CD4-positive, alpha-beta T cell treated with Interleukin-21 for 1 hour (primary cell): ENCODE measurements around the gene MS4A4A.

Experiments used
- DNase-seq: peaks from one replicate; pipeline ENCODE4 v3.0.0-alpha.2; 2020

Gene MS4A4A

DNA sequence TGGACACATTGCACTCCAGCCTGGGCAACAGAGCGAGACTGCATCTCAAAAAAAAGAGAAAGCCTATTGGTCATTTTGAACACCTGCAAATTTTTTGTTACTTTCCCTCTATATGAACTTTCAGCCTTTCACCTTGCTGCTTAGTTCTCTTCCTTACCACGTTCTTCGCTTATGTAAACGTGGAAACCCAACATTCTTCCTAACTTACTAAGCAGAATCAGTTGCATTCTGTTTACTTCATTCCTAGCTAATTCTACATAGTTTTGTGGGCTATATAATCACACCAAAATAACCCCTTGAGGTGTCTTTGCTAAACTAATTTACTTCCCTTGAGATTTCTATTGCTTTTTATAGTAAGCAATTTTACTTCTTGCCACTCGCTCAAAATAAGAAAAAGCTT lies 23.2 kb downstream of the MS4A4A start:
- DNase-seq, result no peak

GRCh38 chr11:60305906-60306619 lies 25.6 kb downstream of the MS4A4A start:
- DNase-seq, result no peak

- DNase-seq, result no peak
Observed at GRCh38 chr11:60307507-60308195, 27.2 kb downstream of the MS4A4A start.

DNA sequence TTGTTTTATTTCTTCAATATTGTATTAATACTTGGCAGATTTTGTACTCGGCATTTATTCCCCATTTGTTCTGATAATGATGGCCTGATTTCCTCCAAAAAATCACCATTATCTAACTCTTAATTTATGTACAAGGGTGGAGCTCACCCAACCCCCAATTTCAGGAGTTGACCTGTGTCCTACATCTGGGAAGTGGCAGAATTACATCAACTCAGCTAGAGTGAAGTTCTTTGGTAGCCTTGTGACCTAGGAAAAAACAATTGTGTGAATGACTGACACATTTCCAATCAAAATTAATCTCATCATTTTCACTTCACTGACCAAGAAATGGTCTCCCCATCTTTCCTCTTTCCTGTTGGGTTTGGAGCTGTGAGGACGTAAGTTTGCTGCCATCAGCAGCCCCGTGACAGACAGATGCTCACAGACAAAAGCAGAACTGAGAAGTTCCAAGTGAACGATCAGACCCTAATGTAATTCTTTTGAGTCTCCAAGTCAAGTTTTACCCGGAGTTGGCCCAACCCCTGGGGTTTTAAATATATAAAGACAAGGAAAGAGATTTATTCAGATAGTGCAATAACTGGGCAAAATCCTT lies 30.0 kb downstream of the MS4A4A start:
- peak; percentile 6 for DNase-seq

- no peak for DNase-seq
Observed at GRCh38 chr11:60314635-60315321, 34.3 kb downstream of the MS4A4A start.

DNA sequence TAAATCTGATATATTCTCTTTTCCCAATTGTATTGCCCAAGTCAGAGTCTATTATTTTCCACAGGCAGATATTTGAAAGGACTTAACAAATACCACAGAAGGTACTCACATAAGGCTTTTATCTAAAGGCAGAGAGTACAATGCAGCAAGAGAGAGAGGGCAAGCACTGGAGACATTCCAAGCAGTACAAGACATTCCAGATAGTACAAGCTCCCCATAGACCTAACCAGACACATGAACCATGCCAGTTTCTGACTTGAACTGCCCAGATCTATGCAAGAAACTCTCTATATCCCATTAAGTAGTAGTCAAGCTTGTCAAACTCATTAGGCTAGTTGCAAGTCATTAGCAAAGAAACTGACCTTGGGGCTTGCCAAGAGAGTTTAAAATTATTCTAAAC lies 35.4 kb downstream of the MS4A4A start:
- no peak for DNase-seq

GRCh38 chr11:60316317-60316716 lies 35.9 kb downstream of the MS4A4A start:
- no peak for DNase-seq

GRCh38 chr11:60318726-60319125 lies 38.3 kb downstream of the MS4A4A start:
- no peak for DNase-seq

GRCh38 chr11:60321051-60321450 lies 40.6 kb downstream of the MS4A4A start:
- DNase-seq, result no peak

- DNase-seq, result no peak
Observed at GRCh38 chr11:60326955-60327354, 46.5 kb downstream of the MS4A4A start, which contains the start of gene MS4A6E. TSS of gene MS4A6E (plus strand) at chr11:60327255. CDS start at chr11:60334896, 7,641 bp downstream.

DNA sequence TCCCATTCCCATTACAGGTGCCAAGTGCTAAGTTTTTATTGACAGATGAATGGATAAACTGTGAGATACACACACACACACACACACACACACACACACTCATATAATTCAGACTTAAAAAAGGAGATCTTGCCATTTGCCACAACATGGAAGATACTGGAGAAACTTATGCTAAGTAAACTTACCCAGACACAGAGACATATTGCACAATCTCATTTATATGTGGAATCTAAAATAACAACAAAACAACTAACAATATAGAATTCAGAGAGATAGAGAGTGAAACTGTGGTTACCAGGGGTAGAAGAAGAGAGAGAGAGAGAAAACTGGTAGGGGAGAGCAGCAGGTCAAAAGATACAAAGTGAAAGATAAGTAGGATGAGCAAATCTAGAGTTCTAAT lies 48.0 kb downstream of the MS4A4A start:
- no peak for DNase-seq

- no peak for DNase-seq
Observed at GRCh38 chr11:60332846-60333245, 52.4 kb downstream of the MS4A4A start.

- peak; percentile 62 for DNase-seq
Observed at GRCh38 chr11:60334005-60334620, 53.6 kb downstream of the MS4A4A start.

GRCh38 chr11:60336767-60337391 lies 56.4 kb downstream of the MS4A4A start:
- DNase-seq, result no peak

- no peak for DNase-seq
Observed at GRCh38 chr11:60338053-60338452, 57.6 kb downstream of the MS4A4A start.

DNA sequence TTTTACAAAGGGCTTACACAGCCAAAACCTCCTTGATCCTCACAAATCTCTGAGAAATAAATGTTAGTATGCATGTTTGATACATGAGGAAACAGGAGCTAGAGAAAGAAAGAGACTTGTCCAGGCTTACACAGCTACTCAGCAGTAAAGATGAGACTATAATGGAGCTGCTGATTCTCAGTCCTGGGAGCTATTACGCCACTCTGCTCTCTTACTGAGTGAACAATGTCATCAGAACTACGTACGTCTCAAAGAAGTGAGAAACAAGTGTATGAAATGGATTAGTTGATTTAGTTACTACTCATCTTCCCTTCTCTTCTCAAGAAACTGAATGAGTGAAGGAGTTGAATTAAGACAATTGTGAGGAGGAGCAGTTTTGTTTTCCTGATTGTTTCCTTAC lies 58.9 kb downstream of the MS4A4A start:
- no peak for DNase-seq

DNA sequence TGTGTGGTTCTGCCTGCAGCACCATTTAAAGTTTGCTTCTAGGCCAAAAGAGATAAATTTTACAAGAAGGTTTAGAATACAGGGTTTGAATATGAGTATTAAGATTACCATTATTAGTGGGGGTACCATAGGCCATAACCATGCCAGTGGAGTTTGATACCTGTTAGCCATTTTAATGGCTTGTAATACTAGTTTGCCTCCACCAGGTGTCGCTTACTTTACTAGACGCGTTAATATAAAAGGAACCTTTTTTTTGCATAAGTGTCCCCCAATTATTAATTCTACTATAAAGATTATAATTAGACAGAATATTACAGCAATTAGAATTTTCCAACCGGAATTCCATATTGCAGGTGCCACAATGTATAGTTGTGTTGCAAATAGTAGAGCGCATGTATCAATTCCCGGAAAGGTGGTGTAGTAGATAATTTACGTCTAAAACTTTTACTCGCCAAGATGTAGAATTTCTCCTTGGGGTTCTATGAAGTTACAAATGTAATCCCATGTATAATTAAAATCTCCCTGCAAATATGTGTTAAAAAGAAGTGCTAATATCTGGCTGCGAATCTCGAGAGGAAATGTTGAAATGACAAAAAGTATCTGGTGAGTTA lies 62.7 kb downstream of the MS4A4A start:
- DNase-seq, result peak; percentile 36

- no peak for DNase-seq
Observed at GRCh38 chr11:60344146-60344545, 63.7 kb downstream of the MS4A4A start.

- DNase-seq, result no peak
Observed at GRCh38 chr11:60345489-60345888, 65.0 kb downstream of the MS4A4A start.

DNA sequence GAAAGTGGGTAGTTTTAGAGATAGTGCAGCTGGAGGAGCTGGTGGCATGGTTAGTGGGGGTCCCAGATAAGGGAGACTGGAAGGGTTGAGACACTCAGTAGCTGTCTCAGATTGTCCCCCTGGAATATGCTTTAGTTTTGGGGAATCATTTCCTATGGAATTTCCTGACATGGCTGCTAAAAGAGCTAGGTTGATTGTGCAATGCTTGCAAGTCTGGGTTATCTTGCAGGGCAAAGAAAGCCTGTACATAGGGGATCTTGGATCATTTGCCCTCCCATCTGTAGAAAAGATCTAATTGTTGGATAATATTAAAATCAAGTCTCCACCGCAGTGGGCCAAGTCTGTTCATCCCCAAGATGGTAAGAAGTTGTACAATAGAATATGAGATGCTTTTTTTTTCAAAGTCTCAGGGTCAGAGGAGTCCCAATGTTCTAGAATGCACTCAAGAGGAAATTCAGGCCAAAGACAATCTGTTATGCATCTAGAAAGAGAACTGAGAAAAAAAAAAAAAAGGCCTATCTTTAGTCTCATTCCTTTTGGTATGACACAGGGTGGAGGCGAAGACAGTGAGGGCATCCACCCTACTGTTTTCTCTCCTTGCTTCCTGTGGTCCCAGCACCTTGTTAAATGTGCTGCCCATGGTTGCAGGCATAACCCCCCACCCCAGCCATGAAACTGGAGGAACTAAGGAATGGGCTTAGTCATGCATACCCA lies 66.8 kb downstream of the MS4A4A start:
- no peak for DNase-seq

- no peak for DNase-seq
Observed at GRCh38 chr11:60348116-60348515, 67.7 kb downstream of the MS4A4A start.
